Mesenchymal stem cell (in vitro differentiated cells and primary cell): ENCODE measurements around the gene COMMD9.

Experiments used
- DNase-seq: peaks from one replicate; pipeline ENCODE4 v3.0.0-alpha.2; 2013
- H2AFZ ChIP-seq: one replicate; pipeline ENCODE4 v1.6.1; 2013; ENCODE audit warnings: low read depth, mild to moderate bottlenecking, control low read depth, inconsistent platforms, low read length, moderate library complexity
- H2AK5ac ChIP-seq: 2 replicates; pipeline ENCODE4 v1.6.1; 2013; ENCODE audit warnings: low read length, moderate library complexity, mild to moderate bottlenecking, inconsistent platforms; ENCODE audit not compliant: severe bottlenecking
- H2BK120ac ChIP-seq: one replicate; pipeline ENCODE4 v1.6.1; 2013; ENCODE audit warnings: low read depth, mild to moderate bottlenecking, inconsistent platforms, low read length, moderate library complexity
- H2BK12ac ChIP-seq, 2 experiments: one replicate each; pipeline ENCODE4 v1.6.1; 2013; ENCODE audit warnings: inconsistent platforms in 2 of 2, low read length in 2 of 2, mild to moderate bottlenecking in 2 of 2, moderate library complexity in 2 of 2, control low read depth in 1 of 2
- H2BK15ac ChIP-seq: one replicate; pipeline ENCODE4 v1.6.1; 2013; ENCODE audit warnings: mild to moderate bottlenecking, low read depth, inconsistent platforms; ENCODE audit not compliant: poor library complexity, severe bottlenecking
- H2BK5ac ChIP-seq: 2 replicates; pipeline ENCODE4 v1.6.1; 2013; ENCODE audit warnings: low read depth, mild to moderate bottlenecking, low read length, control low read depth, inconsistent platforms; ENCODE audit not compliant: poor library complexity, severe bottlenecking
- H3K14ac ChIP-seq, 2 experiments: one replicate each; pipeline ENCODE4 v1.6.1; 2013; ENCODE audit warnings: inconsistent platforms in 2 of 2, low read length in 2 of 2, control low read depth in 1 of 2, mild to moderate bottlenecking in 1 of 2, moderate library complexity in 1 of 2
- H3K18ac ChIP-seq, 2 experiments: one replicate each; pipeline ENCODE4 v1.6.1; 2013; ENCODE audit warnings: inconsistent platforms in 2 of 2, low read length in 2 of 2, control low read depth in 1 of 2, low read depth in 1 of 2, mild to moderate bottlenecking in 1 of 2
- H3K23ac ChIP-seq, 2 experiments: one replicate each; pipeline ENCODE4 v1.6.1; 2013; ENCODE audit warnings: inconsistent platforms in 2 of 2, low read length in 2 of 2, mild to moderate bottlenecking in 2 of 2, moderate library complexity in 2 of 2, control low read depth in 1 of 2
- H3K27ac ChIP-seq: 2 replicates; pipeline ENCODE4 v1.5.1; 2013; ENCODE audit warnings: mild to moderate bottlenecking, moderate library complexity, low read length, control low read depth, inconsistent platforms; ENCODE audit not compliant: poor library complexity, severe bottlenecking
- H3K27me3 ChIP-seq, 2 experiments: 2 replicates each; pipeline versions ENCODE4 v1.6.1 to v1.7.0; 2013; ENCODE audit warnings: low read length in 2 of 2, mild to moderate bottlenecking in 2 of 2, moderate library complexity in 2 of 2, control low read depth in 1 of 2, inconsistent platforms in 1 of 2; ENCODE audit not compliant: control insufficient read depth in 1 of 2, insufficient read depth in 1 of 2
- H3K36me3 ChIP-seq, 2 experiments: 2 replicates each; pipeline versions ENCODE4 v1.6.1 to v1.7.0; 2013; ENCODE audit warnings: low read length in 2 of 2, control low read depth in 1 of 2, inconsistent platforms in 1 of 2, low read depth in 1 of 2, mild to moderate bottlenecking in 1 of 2; ENCODE audit not compliant: insufficient read depth in 2 of 2, control insufficient read depth in 1 of 2
- H3K4ac ChIP-seq, 2 experiments: one replicate each; pipeline ENCODE4 v1.6.1; 2013; ENCODE audit warnings: inconsistent platforms in 2 of 2, low read length in 2 of 2, mild to moderate bottlenecking in 2 of 2, moderate library complexity in 2 of 2, control low read depth in 1 of 2, low read depth in 1 of 2
- H3K4me1 ChIP-seq: 2 replicates; pipeline ENCODE4 v1.6.1; 2013; ENCODE audit warnings: low read depth, low read length, control low read depth; ENCODE audit not compliant: control insufficient read depth, insufficient read depth
- H3K4me2 ChIP-seq: 2 replicates; pipeline ENCODE4 v1.6.1; 2013; ENCODE audit warnings: low read length, mild to moderate bottlenecking, inconsistent platforms; ENCODE audit not compliant: poor library complexity, severe bottlenecking
- H3K4me3 ChIP-seq, 2 experiments: 2 replicates each; pipeline versions ENCODE4 v1.5.1 to v1.7.0; 2013; ENCODE audit warnings: low read length in 2 of 2, mild to moderate bottlenecking in 2 of 2, control low read depth in 1 of 2, low read depth in 1 of 2; ENCODE audit not compliant: insufficient read depth in 1 of 2
- H3K79me1 ChIP-seq: replicated peaks from 2 replicates; pipeline ENCODE4 v1.6.1; 2013; ENCODE audit warnings: mild to moderate bottlenecking, control low read depth, low read length, inconsistent platforms; ENCODE audit not compliant: poor library complexity, severe bottlenecking
- H3K9ac ChIP-seq: 2 replicates; pipeline ENCODE4 v1.7.0; 2013; ENCODE audit warnings: mild to moderate bottlenecking, low read length, moderate library complexity
- H3K9me3 ChIP-seq: 2 replicates; pipeline ENCODE4 v1.7.0; 2013; ENCODE audit warnings: mild to moderate bottlenecking, low read length; ENCODE audit not compliant: control insufficient read depth
- H4K8ac ChIP-seq: one replicate; pipeline ENCODE4 v1.6.1; 2013; ENCODE audit warnings: inconsistent platforms, mild to moderate bottlenecking, low read length, moderate library complexity
- H4K91ac ChIP-seq: one replicate; pipeline ENCODE4 v1.6.1; 2013; ENCODE audit warnings: mild to moderate bottlenecking, low read length, inconsistent platforms
- WGBS: methylation state at CpG from one replicate; pipeline ENCODE4 v1.1.7; 2013; ENCODE audit warnings: mixed read lengths; 5-methylcytosine and 5-hydroxymethylcytosine counted together

COMMD9 gene

DNA sequence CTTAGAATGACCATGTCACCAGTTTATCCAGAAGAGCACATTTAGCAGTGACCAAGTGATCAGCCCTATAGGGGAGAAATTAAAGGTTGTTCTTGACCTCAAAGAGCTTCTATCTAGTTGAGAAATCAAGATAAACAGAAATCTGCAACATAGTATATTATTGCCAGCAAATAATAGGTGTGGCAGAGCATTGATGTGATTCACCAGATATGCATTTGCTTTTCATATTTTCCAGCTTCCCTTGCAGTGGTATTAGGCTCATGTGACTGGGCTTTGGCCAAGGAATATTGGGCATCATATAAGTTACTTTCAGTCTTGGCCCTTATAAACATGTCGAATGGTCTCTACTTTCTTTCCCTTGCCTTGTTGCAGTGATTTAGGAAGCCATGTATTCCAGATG lies 34.5 kb downstream of the COMMD9 start:
- Histone ChIP-seq H2BK5ac (no peak overlapping the region), H3K4ac (no peak overlapping the region), H2AK5ac (no peak overlapping the region), H3K27me3 (peaks cover 0 to 12% of the 10 kb centered on the region in 2 experiments), H3K4me1 (peaks cover 17% of the 10 kb centered on the region), H4K91ac (no peak overlapping the region), H3K23ac (no peak overlapping the region), H3K14ac (no peak overlapping the region), H3K9me3 (peaks cover 16% of the 10 kb centered on the region), H4K8ac (no peak overlapping the region), H2BK120ac (no peak overlapping the region), H3K4me3 (no peak overlapping the region), H2BK12ac (no peak overlapping the region), H2BK15ac (no peak overlapping the region), H3K27ac (no peak overlapping the region), H2AFZ (no peak overlapping the region), H3K79me1 (no peaks in the 10 kb centered on the region), H3K18ac (no peak overlapping the region), H3K9ac (no peak overlapping the region), H3K4me2 (no peak overlapping the region), H3K36me3 (no peaks in the 10 kb centered on the region)
- WGBS: 100% methylated on average over 1 of the region's 1 CpG
- DNase-seq: no peak

DNA sequence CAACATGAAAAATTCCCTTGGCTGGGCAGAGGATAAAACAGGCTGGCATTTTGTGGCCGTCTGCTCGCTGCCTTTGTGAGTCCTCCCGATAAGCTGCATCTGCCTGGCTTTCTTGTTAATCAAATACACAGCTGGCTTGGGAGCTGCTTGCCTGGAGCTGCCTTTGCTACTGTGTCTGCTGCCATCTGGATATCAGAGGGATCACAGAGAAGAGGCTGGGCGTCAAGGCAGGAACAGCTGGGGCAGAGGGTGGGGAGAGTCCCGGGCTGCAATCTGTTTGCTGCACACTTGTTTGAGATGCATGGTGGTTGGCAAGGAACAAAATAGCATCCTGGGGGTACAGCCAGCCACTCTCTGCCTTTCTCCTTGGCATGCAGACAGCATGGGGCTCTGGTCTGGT lies 36.0 kb downstream of the COMMD9 start:
- 61% methylated on average over 5 of the region's 5 CpGs for WGBS
- Histone ChIP-seq H2BK15ac (no peak overlapping the region), H3K9ac (no peak overlapping the region), H3K27me3 (peaks cover 0 to 9% of the 10 kb centered on the region in 2 experiments), H2AFZ (no peak overlapping the region), H3K79me1 (no peaks in the 10 kb centered on the region), H3K4me3 (no peak overlapping the region), H3K14ac (no peak overlapping the region), H3K4ac (no peak overlapping the region), H3K18ac (no peak overlapping the region), H3K27ac (no peak overlapping the region), H2BK5ac (no peak overlapping the region), H3K23ac (no peak overlapping the region), H3K36me3 (no peaks in the 10 kb centered on the region), H3K4me1 (peaks cover 11% of the 10 kb centered on the region), H2BK12ac (no peak overlapping the region), H4K91ac (no peak overlapping the region), H2AK5ac (no peak overlapping the region), H2BK120ac (no peak overlapping the region), H3K9me3 (peaks cover 16% of the 10 kb centered on the region), H4K8ac (no peak overlapping the region), H3K4me2 (no peak overlapping the region)
- DNase-seq: no peak

DNA sequence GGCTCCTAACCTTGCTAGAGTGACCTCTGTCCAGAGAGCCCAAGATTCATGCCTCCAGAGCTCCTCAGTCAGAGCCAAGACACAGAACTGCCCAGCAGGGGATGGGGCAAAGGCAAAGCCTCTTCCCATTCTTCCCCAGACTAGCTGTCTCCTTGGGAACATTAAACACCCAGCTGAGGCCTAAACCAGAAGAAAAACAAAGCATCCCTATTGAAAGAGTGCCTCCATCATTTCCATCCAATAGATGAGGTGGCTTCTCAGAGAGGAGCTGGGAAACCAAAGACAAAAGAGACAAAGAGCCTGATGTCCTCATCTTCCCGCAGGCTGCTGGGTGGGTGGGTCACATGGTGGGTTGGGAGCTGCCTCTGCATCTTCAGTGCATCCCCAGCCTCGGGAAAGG lies 37.4 kb downstream of the COMMD9 start:
- Histone ChIP-seq H3K4me1 (peaks cover 5% of the 10 kb centered on the region), H2AK5ac (peak overlapping the region; percentile 93), H3K18ac (no peak overlapping the region), H2BK5ac (no peak overlapping the region), H2AFZ (no peak overlapping the region), H3K4me3 (no peak overlapping the region), H4K8ac (no peak overlapping the region), H3K79me1 (no peaks in the 10 kb centered on the region), H3K9ac (no peak overlapping the region), H3K9me3 (peaks cover 16% of the 10 kb centered on the region), H2BK15ac (no peak overlapping the region), H3K27me3 (peaks cover 0 to 4% of the 10 kb centered on the region in 2 experiments), H4K91ac (no peak overlapping the region), H3K4ac (no peak overlapping the region), H2BK12ac (no peak overlapping the region), H3K4me2 (no peak overlapping the region), H3K23ac (no peak overlapping the region), H3K36me3 (no peaks in the 10 kb centered on the region), H3K14ac (no peak overlapping the region), H3K27ac (no peak overlapping the region), H2BK120ac (no peak overlapping the region)
- no peak for DNase-seq
- WGBS: 64% methylated on average over 2 of the region's 2 CpGs

DNA sequence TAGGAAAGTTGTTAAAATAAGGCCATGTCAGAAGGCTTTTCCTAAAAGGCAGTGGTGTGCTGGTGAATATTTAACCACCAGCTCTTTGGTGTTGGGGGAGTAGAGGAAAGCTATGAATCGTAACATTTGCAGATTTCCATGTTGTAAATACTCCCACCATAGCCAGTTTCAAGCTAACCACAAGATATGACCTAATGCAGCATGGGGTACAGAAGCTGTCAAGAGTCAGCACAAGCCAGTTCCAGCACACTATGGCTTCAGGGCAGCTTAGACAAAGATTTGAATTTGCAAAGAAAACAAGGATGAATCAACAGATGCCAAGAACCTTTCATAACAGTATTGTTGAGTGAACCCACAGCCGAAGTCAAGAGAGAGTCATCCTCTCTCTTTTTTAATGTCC lies 40.0 kb downstream of the COMMD9 start:
- H3K18ac ChIP-seq: no peak overlapping the region
- H3K4me3 ChIP-seq: no peak overlapping the region
- H3K27me3 ChIP-seq: peaks cover 0 to 8% of the 10 kb centered on the region in 2 experiments

More for the DNA sequence above, 40.0 kb downstream of the COMMD9 start:
- no peak overlapping the region for H2BK15ac ChIP-seq
- H2BK12ac ChIP-seq: no peak overlapping the region
- H3K9ac ChIP-seq: peak overlapping the region; percentile 5
- no peak overlapping the region for H3K14ac ChIP-seq
- H2AK5ac ChIP-seq: no peak overlapping the region
- H2BK120ac ChIP-seq: no peak overlapping the region
- H3K36me3 ChIP-seq: no peaks in the 10 kb centered on the region
- no peak overlapping the region for H3K4me2 ChIP-seq
- no peak overlapping the region for H4K8ac ChIP-seq
- peak overlapping the region; percentile 89 for H3K27ac ChIP-seq
- no peak overlapping the region for H2BK5ac ChIP-seq
- H3K4ac ChIP-seq: no peak overlapping the region
- H3K79me1 ChIP-seq: no peaks in the 10 kb centered on the region
- no peak overlapping the region for H4K91ac ChIP-seq
- H3K9me3 ChIP-seq: peaks cover 15% of the 10 kb centered on the region
- H3K23ac ChIP-seq: no peak overlapping the region
- peak; percentile 77 for DNase-seq
- no peak overlapping the region for H2AFZ ChIP-seq
- WGBS: no CpG with 5 or more reads among the region's 2 CpGs
- H3K4me1 ChIP-seq: peaks cover 4% of the 10 kb centered on the region
